Endothelial cell of umbilical vein (primary cell): ENCODE measurements around the gene TEF.

Experiments
- CTCF ChIP-seq, 2 donors: IDR thresholded peaks; 1 replicate in 1 of 2; 2 replicates in 1 of 2; pipeline ENCODE4 v1.5.1; 2011; ENCODE audit warnings: low read length in 2 of 2, mild to moderate bottlenecking in 2 of 2, moderate library complexity in 2 of 2, control low read depth in 1 of 2, inconsistent platforms in 1 of 2, low read depth in 1 of 2; ENCODE audit not compliant: insufficient read depth in 1 of 2; ENCODE audit errors: extremely low read depth in 1 of 2
- EZH2 ChIP-seq: IDR thresholded peaks from 2 replicates; pipeline ENCODE4 v1.6.1; 2012; ENCODE audit warnings: borderline replicate concordance, low read depth, mild to moderate bottlenecking, moderate library complexity, low read length, inconsistent platforms; ENCODE audit not compliant: severe bottlenecking
- FOS ChIP-seq: IDR thresholded peaks from 2 replicates; pipeline ENCODE4 v1.6.1; 2011; ENCODE audit warnings: mild to moderate bottlenecking, low read length, moderate library complexity, borderline replicate concordance; ENCODE audit not compliant: insufficient read depth
- GATA2 ChIP-seq: IDR thresholded peaks from 2 replicates; pipeline ENCODE4 v1.7.0; 2011; ENCODE audit warnings: low read depth, mild to moderate bottlenecking, moderate library complexity, mixed read lengths, low read length; ENCODE audit not compliant: insufficient read length, insufficient read depth
- JUN ChIP-seq: IDR thresholded peaks from 2 replicates; pipeline ENCODE4 v1.6.1; 2011; ENCODE audit warnings: borderline replicate concordance, low read depth; ENCODE audit not compliant: insufficient read length, insufficient read depth
- MAX ChIP-seq: IDR thresholded peaks from 2 replicates; pipeline ENCODE4 v1.6.1; 2011; ENCODE audit not compliant: insufficient read depth, insufficient read length
- MYC ChIP-seq: IDR thresholded peaks from one replicate; pipeline ENCODE4 v1.6.1; 2011; ENCODE audit warnings: mild to moderate bottlenecking, low read depth, low read length
- POLR2A ChIP-seq: IDR thresholded peaks from 2 replicates; pipeline ENCODE4 v1.6.1; 2012; ENCODE audit warnings: low read depth, mild to moderate bottlenecking, control low read depth, low read length
- POLR2AphosphoS5 ChIP-seq: IDR thresholded peaks from 2 replicates; pipeline ENCODE4 v1.6.1; 2012; ENCODE audit warnings: low read depth, mild to moderate bottlenecking, control low read depth, low read length, moderate library complexity; ENCODE audit not compliant: insufficient read depth

GRCh38 chr22:41348964-41349484 is 32.7 kb upstream of the TEF start:
- no peak for TF ChIP-seq CTCF (IDR thresholded peaks at IDR 0.05; ENCODE audit: extremely low read depth in 1 of 2, insufficient read depth in 1 of 2, low read depth in 1 of 2, low read length in 2 of 2)
- no peak for TF ChIP-seq POLR2A
- no peak for TF ChIP-seq POLR2AphosphoS5
- no peak for TF ChIP-seq MYC
- TF ChIP-seq FOS: no peak
- no peak for TF ChIP-seq MAX
- no peak for TF ChIP-seq EZH2
- no peak for TF ChIP-seq JUN
- no peak for TF ChIP-seq GATA2
